ENCODE measurements around the gene MYBPC3.

The MYBPC3 gene

GRCh38 chr11:47387944-47388696 is 35.6 kb upstream of the MYBPC3 start:
- H3K4me3 ChIP-seq (ENCODE audit: low read depth, low read length), result no peak overlapping the region

DNA sequence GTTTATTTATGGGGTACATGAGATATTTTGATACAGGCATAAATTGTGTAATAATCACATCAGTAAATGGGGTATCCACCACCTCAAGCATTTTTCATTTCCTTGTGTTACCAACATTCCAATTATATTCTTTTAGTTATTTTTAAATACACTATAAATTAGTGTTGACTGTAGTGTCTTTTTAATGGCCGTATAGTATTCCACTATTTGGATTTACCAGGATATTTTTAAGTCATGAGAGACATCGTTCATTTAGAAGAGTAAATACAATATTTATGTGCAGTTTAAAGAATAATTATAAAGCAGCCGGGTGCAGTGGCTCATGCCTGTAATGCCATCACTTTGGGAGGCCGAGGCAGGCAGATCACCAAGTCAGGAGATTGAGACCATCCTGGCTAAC is 32.0 kb upstream of the MYBPC3 start:
- no peak overlapping the region for H3K4me3 ChIP-seq (ENCODE audit: low read depth, low read length)

DNA sequence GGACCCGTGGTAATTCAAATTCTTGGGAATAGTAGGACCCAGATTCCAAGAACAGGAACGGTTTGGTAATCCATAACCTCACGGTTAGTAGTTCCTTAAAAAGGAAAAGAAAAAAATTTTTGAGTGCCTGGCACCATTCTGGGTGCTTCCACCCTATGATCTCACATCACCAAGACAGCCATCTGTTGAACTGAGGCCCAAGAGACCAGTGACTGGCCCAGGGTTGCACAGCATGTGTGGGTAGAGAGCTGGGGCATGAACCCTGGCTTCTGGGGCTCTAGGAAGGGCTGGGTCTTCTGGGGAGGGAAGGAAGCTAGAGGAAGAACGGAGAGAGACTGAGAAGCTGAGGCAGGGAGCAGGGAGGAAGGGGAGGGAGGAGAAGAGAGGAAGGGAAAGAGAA is 30.6 kb upstream of the MYBPC3 start:
- H3K4me3 ChIP-seq (ENCODE audit: low read depth, low read length), result no peak overlapping the region

DNA sequence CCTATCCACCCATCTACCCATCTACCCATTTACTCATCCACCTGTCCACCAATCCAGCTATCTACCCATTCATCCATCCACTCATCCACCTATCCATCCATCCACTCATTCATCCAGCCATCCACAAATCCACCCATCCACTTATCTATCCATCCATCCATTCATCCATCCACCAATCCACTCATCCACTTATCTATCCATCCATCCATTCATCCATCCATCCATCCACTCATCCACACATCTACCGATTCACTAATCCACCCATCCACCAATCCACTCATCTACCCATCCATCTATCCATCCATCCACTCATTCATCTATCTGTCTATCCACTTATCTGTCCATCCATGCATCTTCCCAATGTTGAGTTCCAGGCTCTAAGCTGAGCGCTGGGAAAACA is 27.6 kb upstream of the MYBPC3 start:
- no peak overlapping the region for H3K4me3 ChIP-seq (ENCODE audit: low read depth, low read length)

- no peak overlapping the region for H3K4me3 ChIP-seq (ENCODE audit: low read depth, low read length)
Measured at GRCh38 chr11:47379317-47379716, 26.8 kb upstream of the MYBPC3 start.

GRCh38 chr11:47378836-47379170 is 26.3 kb upstream of the MYBPC3 start:
- H3K4me3 ChIP-seq (ENCODE audit: low read depth, low read length), result no peak overlapping the region

- no peak within 1 kb of the TSS for H3K4me3 ChIP-seq (ENCODE audit: low read depth, low read length)
Measured at GRCh38 chr11:47378010-47378835, 25.7 kb upstream of the MYBPC3 start, which contains the start of gene SPI1. SPI1 (minus strand) TSS chr11:47378547; CDS start chr11:47378353, 194 bp downstream.

- H3K4me3 ChIP-seq (ENCODE audit: low read depth, low read length), result no peak overlapping the region
Measured at GRCh38 chr11:47377571-47378009, 25.1 kb upstream of the MYBPC3 start.

- no peak overlapping the region for H3K4me3 ChIP-seq (ENCODE audit: low read depth, low read length)
Measured at GRCh38 chr11:47376525-47377371, 24.2 kb upstream of the MYBPC3 start.

GRCh38 chr11:47376107-47376524 is 23.6 kb upstream of the MYBPC3 start:
- H3K4me3 ChIP-seq (ENCODE audit: low read depth, low read length), result no peak overlapping the region

- H3K4me3 ChIP-seq (ENCODE audit: low read depth, low read length), result no peak overlapping the region
Measured at GRCh38 chr11:47375546-47376085, 23.1 kb upstream of the MYBPC3 start.

DNA sequence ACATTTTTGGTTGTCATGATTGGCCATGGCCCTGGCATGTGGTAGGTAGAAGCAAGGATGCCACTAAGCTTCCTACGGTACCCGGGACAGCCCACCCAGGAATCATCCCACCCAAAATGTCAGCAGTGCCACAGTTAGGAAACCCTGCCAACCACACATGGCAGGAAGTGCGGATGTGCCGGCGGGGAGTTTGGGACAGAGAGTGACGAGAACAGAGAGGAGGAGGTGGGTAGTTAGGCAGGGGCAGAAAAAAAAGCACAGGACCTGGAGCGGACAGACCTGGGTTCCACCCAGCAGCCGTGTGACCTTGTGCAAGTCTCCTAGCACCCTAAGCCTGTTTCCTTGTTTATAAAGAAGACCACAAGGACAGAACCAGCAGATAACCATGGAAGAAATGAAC is 22.5 kb upstream of the MYBPC3 start:
- H3K4me3 ChIP-seq (ENCODE audit: low read depth, low read length), result no peak overlapping the region

GRCh38 chr11:47374720-47375019 is 22.2 kb upstream of the MYBPC3 start:
- H3K4me3 ChIP-seq (ENCODE audit: low read depth, low read length), result no peak overlapping the region

DNA sequence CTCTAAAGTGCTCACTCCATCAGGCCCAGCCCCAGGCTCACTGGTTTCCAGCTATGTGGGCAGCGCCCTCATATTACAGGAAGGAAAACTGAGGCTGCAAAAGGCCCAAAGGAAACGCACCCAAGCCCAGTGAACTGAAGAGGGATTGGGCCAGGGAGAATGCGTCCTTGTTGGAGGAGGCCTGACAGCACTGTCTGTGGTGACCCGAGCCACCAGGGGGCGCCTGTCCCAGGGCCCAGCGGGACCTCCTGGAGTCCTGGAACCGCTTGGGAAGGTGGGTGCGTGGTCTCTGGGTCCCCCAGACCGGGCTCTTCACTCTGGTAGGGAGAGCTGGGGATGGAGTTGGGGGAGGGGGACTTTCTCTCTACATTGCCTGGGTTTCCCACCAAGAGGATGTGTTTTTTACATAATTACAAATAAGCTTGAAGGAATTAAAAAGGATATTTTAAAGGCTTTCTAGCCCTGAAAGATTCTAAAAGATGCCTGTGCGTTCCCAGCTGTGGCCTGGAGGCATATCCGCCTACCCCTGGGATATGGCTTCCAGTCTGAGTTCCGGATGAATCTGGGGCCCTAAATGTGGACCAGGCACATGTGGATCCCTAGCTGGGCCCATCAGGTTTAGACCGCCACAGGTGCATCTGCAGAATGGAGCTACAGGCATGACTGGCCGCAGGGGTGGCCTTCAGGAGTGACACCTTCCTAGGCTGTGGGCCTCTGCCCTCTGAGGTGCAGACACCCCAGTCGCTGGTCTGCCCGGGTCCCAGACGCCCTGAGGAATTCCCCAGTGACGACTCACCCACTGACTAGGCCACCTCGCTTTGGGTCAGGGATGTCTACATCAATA is 21.6 kb upstream of the MYBPC3 start:
- no peak overlapping the region for H3K4me3 ChIP-seq (ENCODE audit: low read depth, low read length)

DNA sequence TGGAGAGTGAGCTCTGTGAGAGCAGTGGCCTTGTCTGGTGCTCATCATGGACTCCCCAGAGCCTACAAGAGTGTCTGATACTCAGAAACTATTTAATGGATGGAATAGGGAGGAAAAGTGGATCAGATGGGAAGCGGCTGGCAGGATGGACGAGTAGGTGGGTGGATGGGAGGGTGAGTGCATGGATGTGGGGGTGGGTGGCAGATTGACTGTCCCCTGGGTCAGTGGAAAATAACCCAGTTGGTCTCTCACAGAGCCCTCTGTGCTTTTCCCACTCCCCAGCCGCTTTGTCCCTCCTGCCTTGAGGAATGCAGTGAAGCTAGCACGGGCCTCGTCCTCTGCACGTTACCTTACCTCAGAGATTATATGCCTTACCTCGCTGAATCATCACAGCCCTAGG is 19.9 kb upstream of the MYBPC3 start:
- no peak overlapping the region for H3K4me3 ChIP-seq (ENCODE audit: low read depth, low read length)

- no peak overlapping the region for H3K4me3 ChIP-seq (ENCODE audit: low read depth, low read length)
Measured at GRCh38 chr11:47369676-47370075, 17.2 kb upstream of the MYBPC3 start.

GRCh38 chr11:47366020-47366490 is 13.6 kb upstream of the MYBPC3 start:
- no peak overlapping the region for H3K4me3 ChIP-seq (ENCODE audit: low read depth, low read length)

DNA sequence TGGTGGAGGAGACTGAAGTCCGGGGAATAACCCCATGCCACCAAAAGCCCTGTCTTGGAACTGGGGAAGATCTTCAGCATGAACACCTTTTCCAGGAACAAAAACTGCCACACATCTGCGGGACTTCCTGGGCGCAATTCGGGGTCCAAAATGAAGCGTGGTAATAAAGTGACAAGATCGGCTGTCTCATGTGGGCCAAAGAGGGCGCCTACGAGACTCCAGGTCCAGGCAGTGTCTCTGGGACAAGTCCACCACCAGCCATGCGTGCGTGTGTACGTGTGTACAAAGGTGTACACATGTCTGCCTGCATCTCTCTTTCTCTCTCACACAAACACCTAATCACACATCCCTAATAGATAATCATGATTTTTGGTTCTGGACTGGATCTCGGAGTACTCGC is 8.9 kb upstream of the MYBPC3 start:
- H3K4me3 ChIP-seq (ENCODE audit: low read depth, low read length), result no peak overlapping the region

GRCh38 chr11:47360341-47360740 is 7.8 kb upstream of the MYBPC3 start:
- H3K4me3 ChIP-seq (ENCODE audit: low read depth, low read length), result no peak overlapping the region

DNA sequence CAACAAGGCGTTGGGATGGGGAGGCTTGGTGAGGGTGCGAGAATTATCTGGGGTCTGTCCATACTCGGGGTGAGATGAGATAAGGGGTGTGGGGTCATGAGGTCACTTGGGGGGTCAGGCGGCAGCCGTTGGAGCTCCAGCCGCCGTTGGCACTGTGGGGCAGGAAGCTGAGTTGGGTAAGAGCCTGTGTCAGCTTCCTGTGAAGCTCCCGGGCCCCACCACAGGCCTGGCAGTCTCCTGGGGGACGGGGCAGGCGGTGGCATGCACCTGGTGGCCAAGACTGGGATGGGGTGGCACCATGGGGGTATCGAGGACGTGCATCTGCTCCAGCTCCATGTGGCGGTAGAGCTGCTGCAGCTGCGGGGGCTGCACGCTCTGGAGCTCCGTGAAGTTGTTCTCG is 7.1 kb upstream of the MYBPC3 start:
- no peak overlapping the region for H3K4me3 ChIP-seq (ENCODE audit: low read depth, low read length)
